Right lobe of liver (tissue), 6 donors: ENCODE data around the gene ASMT. TPM values are rescaled to one million over a fixed set of nuclear protein-coding genes. Genes with fewer than 3 reads are reported as not detected.
A peak's percentile ranks its signal among the peaks of the same experiment; 100 is the strongest.

Source experiments
- ATAC-seq, 4 donors: fragments of 200-7000 bp; cut with Tn5 transposase; one replicate each; pipeline ENCODE4 v1.9.1; 2020; ENCODE audit warnings: mild to moderate bottlenecking in 4 of 4, moderate library complexity in 4 of 4
- DNase-seq, 3 donors: peaks; one replicate each; pipeline ENCODE4 v3.0.0-alpha.2; 2020
- H3K27ac ChIP-seq, 3 donors: fragments of 200-600 bp; one replicate each; pipeline ENCODE4 v1.8.0; 2022
- H3K27me3 ChIP-seq, 2 donors: fragments of 200-600 bp; one replicate each; pipeline ENCODE4 v1.8.0; 2022
- H3K36me3 ChIP-seq, 4 donors: fragments of 200-600 bp; sonication (generic) in 1 of 4; one replicate each; pipeline versions ENCODE4 v1.5.1 to v1.8.0; 2017 to 2022; ENCODE audit warnings: control low read depth in 1 of 4
- H3K4me1 ChIP-seq, 4 donors: fragments of 200-600 bp; sonication (generic) in 1 of 4; one replicate each; pipeline versions ENCODE4 v1.5.1 to v1.8.0; 2017 to 2022; ENCODE audit warnings: control low read depth in 1 of 4
- H3K4me3 ChIP-seq, 3 donors: fragments of 200-600 bp; one replicate each; pipeline ENCODE4 v1.8.0; 2022
- H3K9me3 ChIP-seq, 4 donors: fragments of 200-600 bp; sonication (generic) in 1 of 4; one replicate each; pipeline versions ENCODE4 v1.5.1 to v1.8.0; 2017 to 2022; ENCODE audit warnings: control low read depth in 1 of 4
- CTCF ChIP-seq, 4 donors: fragments of 200-600 bp in 3 of 4; fragments of 450-650 bp in 1 of 4; IDR thresholded peaks; one replicate each; pipeline versions ENCODE4 v1.5.1 to v1.8.0; 2016 to 2022; ENCODE audit warnings: antibody characterized with exemption in 4 of 4, mild to moderate bottlenecking in 2 of 4
- POLR2A ChIP-seq: fragments of 450-650 bp; IDR thresholded peaks from one replicate; pipeline ENCODE4 v1.6.1; 2017; ENCODE audit warnings: antibody characterized with exemption, mild to moderate bottlenecking
- WGBS: methylation state at CpG from one replicate; pipeline ENCODE4 v1.1.6; 2018; ENCODE audit warnings: low coverage, low lambda C conversion rate; ENCODE audit not compliant: insufficient coverage; ENCODE audit errors: missing lambda C conversion rate; 5-methylcytosine and 5-hydroxymethylcytosine counted together
- intact Hi-C, 2 donors: fragments of 100-400 bp; cut with DNase I; formaldehyde crosslinking; loops; one replicate each; pipeline versions ENCODE4 v1.11.2 to v1.14.1; 2022
- total RNA-seq, 6 experiments: library from RNA; depleted of rRNA in 2 of 6; stranded (reverse); fragments of >200 nt in 2 of 6; fragmentation: NEBNext Ultra II Directional in 3 of 6; extraction: Animal tissue kit (Norgen Biotek cat#: 25700) in 3 of 6; gene quantifications; one replicate each; pipeline versions ENCODE4 v1.1.0 to v1.2.4, GENCODE V29; 2016 to 2023
- donor health status: DM: no; HTN: yes; CAD: no.
- donor health status: DM: no; HTN: no; CAD: no.
- donor health status: DM: no; HTN: no; CAD: no.
- donor health status: DM: no; HTN: yes; CAD: no.
- donor health status: DM: no; HTN: yes; CAD: no.

The ASMT gene
- total RNA-seq, 6 experiments from 2014 or later, result 0.13 TPM; not detected in 5

GRCh38 chrX:1601051-1601767 lies 13.7 kb upstream of the ASMT start:
- Histone ChIP-seq H3K36me3 (peaks cover 0 to 60% (median 43%) of the 10 kb centered on the region in 4 donors), H3K4me3 (no peak overlapping the region), H3K27ac (no peak overlapping the region), H3K27me3 (no peaks in the 10 kb centered on the region), H3K9me3 (no peaks in the 10 kb centered on the region), H3K4me1 (no peaks in the 10 kb centered on the region)
- 100% methylated on average over 1 of the region's 58 CpGs for WGBS
- intact Hi-C loops, result no loop called here
- TF ChIP-seq POLR2A, result no peak
- no peak for TF ChIP-seq CTCF (IDR thresholded peaks at IDR 0.05)
- DNase-seq (peak in 1 of 3 donors; percentile 47), ATAC-seq (peak in 1 of 4 donors; percentile 7)

- Histone ChIP-seq H3K4me1 (no peaks in the 10 kb centered on the region), H3K27me3 (no peaks in the 10 kb centered on the region), H3K4me3 (no peak overlapping the region), H3K27ac (no peak overlapping the region), H3K36me3 (peaks cover 0 to 60% (median 42%) of the 10 kb centered on the region in 4 donors), H3K9me3 (no peaks in the 10 kb centered on the region)
- TF ChIP-seq POLR2A, result no peak
- TF ChIP-seq CTCF (IDR thresholded peaks at IDR 0.05), result no peak
- ATAC-seq (no peak), DNase-seq (peak in 1 of 3 donors; percentile 27)
- 95% methylated on average over 4 of the region's 15 CpGs for WGBS
- intact Hi-C loops, result no loop called here
Observed at GRCh38 chrX:1601768-1602085, 13.1 kb upstream of the ASMT start.

GRCh38 chrX:1602299-1602698 lies 12.6 kb upstream of the ASMT start:
- Histone ChIP-seq H3K4me3 (no peak overlapping the region), H3K36me3 (peaks cover 0 to 54% (median 38%) of the 10 kb centered on the region in 4 donors), H3K27me3 (no peaks in the 10 kb centered on the region), H3K9me3 (no peaks in the 10 kb centered on the region), H3K27ac (no peak overlapping the region), H3K4me1 (no peaks in the 10 kb centered on the region)
- intact Hi-C loops, result no loop called here
- TF ChIP-seq CTCF (IDR thresholded peaks at IDR 0.05) (no peak), POLR2A (no peak)
- DNase-seq (no peak), ATAC-seq (no peak)
- 91% methylated on average over 12 of the region's 12 CpGs for WGBS

GRCh38 chrX:1606496-1606895 lies 8.4 kb upstream of the ASMT start:
- Histone ChIP-seq H3K4me1 (no peaks in the 10 kb centered on the region), H3K27ac (no peak overlapping the region), H3K36me3 (peaks cover 0 to 14% (median 9%) of the 10 kb centered on the region in 4 donors), H3K27me3 (no peaks in the 10 kb centered on the region), H3K9me3 (no peaks in the 10 kb centered on the region), H3K4me3 (no peak overlapping the region)
- ATAC-seq (no peak), DNase-seq (peak in 1 of 3 donors; percentile 13)
- intact Hi-C loops, result no loop called here
- no peak for TF ChIP-seq POLR2A
- TF ChIP-seq CTCF (IDR thresholded peaks at IDR 0.05), result no peak
- 84% methylated on average over 9 of the region's 11 CpGs for WGBS
